Sigmoid colon (tissue), 4 donors: Measurements from ENCODE around the gene MVB12B.

ENCODE experiments used
- CTCF ChIP-seq, 4 experiments: fragments of 450-650 bp in 3 of 4; fragments of 200-600 bp in 1 of 4; IDR thresholded peaks; one replicate each; pipeline ENCODE4 v1.5.1; 2016 to 2019; ENCODE audit warnings: antibody characterized with exemption in 4 of 4, mild to moderate bottlenecking in 3 of 4, moderate library complexity in 2 of 4
- EP300 ChIP-seq, 4 donors: sonication (generic); formaldehyde crosslinking; IDR thresholded peaks; one replicate each; pipeline ENCODE4 v1.6.1; 2017; ENCODE audit warnings: antibody characterized with exemption in 4 of 4
- POLR2A ChIP-seq, 2 donors: fragments of 450-650 bp; IDR thresholded peaks; one replicate each; pipeline ENCODE4 v1.6.1; 2016; ENCODE audit warnings: antibody characterized with exemption in 2 of 2, mild to moderate bottlenecking in 2 of 2, moderate library complexity in 2 of 2

- TF ChIP-seq CTCF (IDR thresholded peaks at IDR 0.05) (no peak), POLR2A (IDR thresholded peaks at IDR 0.05) (no peak), EP300 (IDR thresholded peaks at IDR 0.05) (no peak)
Observed at GRCh38 chr9:126290871-126291270, 35.8 kb upstream of the MVB12B start.
